Measurements from ENCODE around the gene EIF4E. TPM values are rescaled to one million over a fixed set of nuclear protein-coding genes. Genes with fewer than 3 reads are reported as not detected.

The EIF4E gene
- total and polyA plus RNA-seq, 2 of the 4 experiments (the other 2 are of a cell fraction) = 80.4 to 113 TPM

DNA sequence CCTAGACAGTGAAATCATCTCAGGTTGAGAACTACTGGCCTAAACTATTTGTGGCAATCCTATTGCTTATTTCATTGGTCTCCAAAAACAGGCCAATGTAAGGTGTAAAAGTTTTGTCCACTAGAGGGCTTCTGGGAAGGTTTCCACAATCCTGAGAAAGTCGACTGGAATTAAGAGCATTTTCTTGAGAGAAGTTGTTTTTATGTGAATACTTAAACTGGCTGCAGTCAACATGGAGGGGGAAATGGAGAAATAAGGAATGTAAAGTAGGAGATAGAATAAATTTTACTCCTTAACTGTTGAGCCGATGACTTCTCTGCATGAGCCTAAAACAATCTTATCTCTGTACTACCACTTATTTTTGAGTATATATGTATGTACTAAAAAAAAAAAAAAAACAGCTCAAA, 11.0 kb upstream of the EIF4E start:
- ATAC-seq (ENCODE audit: low read depth) (peak; percentile 80), DNase-seq (peak; percentile 80)
- H2BK20ac ChIP-seq (ENCODE audit: low read depth, low read length) = no peak overlapping the region
- ChIA-PET CTCF (interaction anchor here (0.6 to 0.7 kb wide), 9 partner anchors 10 to 835 kb away, joined by 3 to 6 read pairs (median 4); no protein-coding TSS in a partner anchor), POLR2A (ENCODE audit: unreplicated experiment) (no interaction called here)
- in situ Hi-C loops (cut with MboI; ENCODE audit: low sequenced_read_pairs) = no loop called here
- H3K4ac ChIP-seq (ENCODE audit: low read depth, low read length) = no peak overlapping the region
- no peak overlapping the region for H2AFZ ChIP-seq (replicated peaks; ENCODE audit: low read length, poor library complexity)
- no TSS peak for BruUV-seq (replicated peaks)
- H3K9ac ChIP-seq (ENCODE audit: low read depth, low read length) = no peak overlapping the region
- H4K5ac ChIP-seq (ENCODE audit: low read depth, low read length) = no peak overlapping the region
- H3K4me1 ChIP-seq (ENCODE audit: control insufficient read depth, insufficient read depth, low read length) = peaks cover 2% of the 10 kb centered on the region; the same call in 1 of the 2 replicates
- no peaks in the 10 kb centered on the region for H3K79me1 ChIP-seq (ENCODE audit: low read depth in 1 of 2, low read length in 2 of 2)
- no peaks in the 10 kb centered on the region for H3K36me3 ChIP-seq (ENCODE audit: control insufficient read depth, insufficient read depth, low read length)
- H2BK15ac ChIP-seq (ENCODE audit: low read depth, low read length) = no peak overlapping the region
- intact Hi-C loops (cut with micrococcal nuclease) = loop anchor here (1.0 to 2.0 kb wide), 3 partner anchors 116 to 523 kb away; no protein-coding TSS in a partner anchor
- no peak overlapping the region for H3K4me3 ChIP-seq (ENCODE audit: insufficient read depth, low read depth, low read length)
- no peak for TF ChIP-seq CHD1 (IDR thresholded peaks at IDR 0.05; ENCODE audit: low read depth, low read length)
- no peak for TF ChIP-seq BHLHE40 (IDR thresholded peaks at IDR 0.05; ENCODE audit: low read depth, low read length)
- peak; percentile 61 for TF ChIP-seq RAD21 (IDR thresholded peaks at IDR 0.05; ENCODE audit: low read length)
- TF ChIP-seq MAZ (IDR thresholded peaks at IDR 0.05; ENCODE audit: borderline replicate concordance, low read depth, low read length) = no peak
- TF ChIP-seq, protein P1, sequence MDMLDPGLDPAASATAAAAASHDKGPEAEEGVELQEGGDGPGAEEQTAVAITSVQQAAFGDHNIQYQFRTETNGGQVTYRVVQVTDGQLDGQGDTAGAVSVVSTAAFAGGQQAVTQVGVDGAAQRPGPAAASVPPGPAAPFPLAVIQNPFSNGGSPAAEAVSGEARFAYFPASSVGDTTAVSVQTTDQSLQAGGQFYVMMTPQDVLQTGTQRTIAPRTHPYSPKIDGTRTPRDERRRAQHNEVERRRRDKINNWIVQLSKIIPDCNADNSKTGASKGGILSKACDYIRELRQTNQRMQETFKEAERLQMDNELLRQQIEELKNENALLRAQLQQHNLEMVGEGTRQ (IDR thresholded peaks at IDR 0.05; ENCODE audit: low read depth, low read length) = no peak
- no peak for TF ChIP-seq RFX5 (IDR thresholded peaks at IDR 0.05; ENCODE audit: low read depth, low read length)
- TF ChIP-seq RCOR1 (IDR thresholded peaks at IDR 0.05; ENCODE audit: insufficient replicate concordance, low read length) = no peak
- TF ChIP-seq CEBPB (IDR thresholded peaks at IDR 0.05; ENCODE audit: low read depth, low read length) = no peak
- no peak for TF ChIP-seq MAFK (IDR thresholded peaks at IDR 0.05; ENCODE audit: low read depth, low read length)
- TF ChIP-seq NFE2L2 (IDR thresholded peaks at IDR 0.05; ENCODE audit: low read depth, low read length) = no peak
- TF ChIP-seq, protein P2, sequence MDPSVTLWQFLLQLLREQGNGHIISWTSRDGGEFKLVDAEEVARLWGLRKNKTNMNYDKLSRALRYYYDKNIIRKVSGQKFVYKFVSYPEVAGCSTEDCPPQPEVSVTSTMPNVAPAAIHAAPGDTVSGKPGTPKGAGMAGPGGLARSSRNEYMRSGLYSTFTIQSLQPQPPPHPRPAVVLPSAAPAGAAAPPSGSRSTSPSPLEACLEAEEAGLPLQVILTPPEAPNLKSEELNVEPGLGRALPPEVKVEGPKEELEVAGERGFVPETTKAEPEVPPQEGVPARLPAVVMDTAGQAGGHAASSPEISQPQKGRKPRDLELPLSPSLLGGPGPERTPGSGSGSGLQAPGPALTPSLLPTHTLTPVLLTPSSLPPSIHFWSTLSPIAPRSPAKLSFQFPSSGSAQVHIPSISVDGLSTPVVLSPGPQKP (IDR thresholded peaks at IDR 0.05; ENCODE audit: borderline replicate concordance, low read depth, low read length) = no peak
- no peak for TF ChIP-seq POLR2A (IDR thresholded peaks at IDR 0.05; ENCODE audit: low read depth, low read length)
- peak; percentile 69 for TF ChIP-seq SMC3 (IDR thresholded peaks at IDR 0.05; ENCODE audit: low read depth, low read length)
- TF ChIP-seq MXI1 (IDR thresholded peaks at IDR 0.05; ENCODE audit: borderline replicate concordance, low read depth, low read length) = no peak
- TF ChIP-seq FOS (IDR thresholded peaks at IDR 0.05; ENCODE audit: low read depth, low read length) = no peak
- TF ChIP-seq, protein P3, sequence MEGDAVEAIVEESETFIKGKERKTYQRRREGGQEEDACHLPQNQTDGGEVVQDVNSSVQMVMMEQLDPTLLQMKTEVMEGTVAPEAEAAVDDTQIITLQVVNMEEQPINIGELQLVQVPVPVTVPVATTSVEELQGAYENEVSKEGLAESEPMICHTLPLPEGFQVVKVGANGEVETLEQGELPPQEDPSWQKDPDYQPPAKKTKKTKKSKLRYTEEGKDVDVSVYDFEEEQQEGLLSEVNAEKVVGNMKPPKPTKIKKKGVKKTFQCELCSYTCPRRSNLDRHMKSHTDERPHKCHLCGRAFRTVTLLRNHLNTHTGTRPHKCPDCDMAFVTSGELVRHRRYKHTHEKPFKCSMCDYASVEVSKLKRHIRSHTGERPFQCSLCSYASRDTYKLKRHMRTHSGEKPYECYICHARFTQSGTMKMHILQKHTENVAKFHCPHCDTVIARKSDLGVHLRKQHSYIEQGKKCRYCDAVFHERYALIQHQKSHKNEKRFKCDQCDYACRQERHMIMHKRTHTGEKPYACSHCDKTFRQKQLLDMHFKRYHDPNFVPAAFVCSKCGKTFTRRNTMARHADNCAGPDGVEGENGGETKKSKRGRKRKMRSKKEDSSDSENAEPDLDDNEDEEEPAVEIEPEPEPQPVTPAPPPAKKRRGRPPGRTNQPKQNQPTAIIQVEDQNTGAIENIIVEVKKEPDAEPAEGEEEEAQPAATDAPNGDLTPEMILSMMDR (conservative IDR thresholded peaks at IDR 0.05; ENCODE audit: low read depth, low read length) = peak; percentile 76
- H4K8ac ChIP-seq (ENCODE audit: low read depth in 2 of 2, low read length in 2 of 2) = no peak overlapping the region
- no peak overlapping the region for H3K23ac ChIP-seq (ENCODE audit: low read depth, low read length)
- no peak overlapping the region for H4K91ac ChIP-seq (ENCODE audit: insufficient read depth, low read depth, low read length)
- H3K27ac ChIP-seq (ENCODE audit: insufficient read depth, low read length) = no peak overlapping the region
- no peak overlapping the region for H2BK5ac ChIP-seq (ENCODE audit: low read depth, low read length, poor library complexity, severe bottlenecking)
- H3K56ac ChIP-seq (ENCODE audit: extremely low read depth, insufficient read depth, low read length) = no peak overlapping the region
- H3K9me1 ChIP-seq (ENCODE audit: insufficient read depth, low read length) = no peaks in the 10 kb centered on the region
- no peak overlapping the region for H2AK5ac ChIP-seq (ENCODE audit: low read depth, low read length)
- no peak overlapping the region for H3K4me2 ChIP-seq (ENCODE audit: low read depth, low read length)
- no peaks in the 10 kb centered on the region for H4K20me1 ChIP-seq (ENCODE audit: insufficient read depth, low read length)
- no peak overlapping the region for H2BK120ac ChIP-seq (ENCODE audit: low read depth, low read length)
- WGBS, 2 experiments (ENCODE audit: extremely low coverage in 2 of 2, insufficient read length in 1 of 2) = no CpG with 5 or more reads among the region's 2 CpGs
- H2AK9ac ChIP-seq (replicated peaks; ENCODE audit: low read depth, low read length, poor library complexity) = no peak overlapping the region
- no peaks in the 10 kb centered on the region for H3K9me3 ChIP-seq (ENCODE audit: control insufficient read depth, insufficient read depth, low read length)
- dilution Hi-C loops (cut with HindIII; ENCODE audit: low sequenced_read_pairs, unreplicated experiment) = no loop called here
- no peak overlapping the region for H3K18ac ChIP-seq (ENCODE audit: low read depth, low read length)
- H3K27me3 ChIP-seq (ENCODE audit: control insufficient read depth, insufficient read depth, low read length) = no peaks in the 10 kb centered on the region
- no peak overlapping the region for H3K14ac ChIP-seq (replicated peaks; ENCODE audit: low read depth, low read length)

All from IMR-90 (cell line).